CD14-positive monocyte (primary cell): Measurements from ENCODE around the gene STK4. TPM values are rescaled to one million over a fixed set of nuclear protein-coding genes. Genes with fewer than 3 reads are reported as not detected.

ENCODE experiments used
- DNase-seq, 3 donors: peaks; one replicate each; pipeline ENCODE4 v3.0.0-alpha.2; 2011 to 2022
- H2AFZ ChIP-seq: 2 replicates; pipeline ENCODE4 v1.6.0; 2012; ENCODE audit warnings: mild to moderate bottlenecking, low read depth, low read length, inconsistent platforms; ENCODE audit not compliant: insufficient read depth, poor library complexity, severe bottlenecking
- H3K27ac ChIP-seq, 2 donors: 1 replicate in 1 of 2; 2 replicates in 1 of 2; pipeline ENCODE4 v1.5.1; 2012 to 2013; ENCODE audit warnings: low read length in 2 of 2, control low read depth in 1 of 2, inconsistent platforms in 1 of 2, low read depth in 1 of 2, mild to moderate bottlenecking in 1 of 2
- H3K27me3 ChIP-seq, 2 donors: one replicate each; pipeline versions ENCODE4 v1.6.0 to v1.6.1; 2011 to 2013; ENCODE audit warnings: low read length in 2 of 2; ENCODE audit not compliant: control insufficient read depth in 2 of 2, insufficient read depth in 2 of 2
- H3K36me3 ChIP-seq, 2 donors: replicated peaks in 1 of 2; 1 replicate in 1 of 2; 2 replicates in 1 of 2; pipeline versions ENCODE4 v1.5.1 to v1.6.1; 2012 to 2013; ENCODE audit warnings: low read length in 2 of 2, control low read depth in 1 of 2, inconsistent platforms in 1 of 2, mild to moderate bottlenecking in 1 of 2; ENCODE audit not compliant: insufficient read depth in 2 of 2, control insufficient read depth in 1 of 2
- H3K4me1 ChIP-seq, 2 donors: 1 replicate in 1 of 2; 2 replicates in 1 of 2; pipeline versions ENCODE4 v1.5.1 to v1.6.1; 2012 to 2013; ENCODE audit warnings: low read length in 2 of 2, control low read depth in 1 of 2, inconsistent platforms in 1 of 2, mild to moderate bottlenecking in 1 of 2, moderate library complexity in 1 of 2; ENCODE audit not compliant: insufficient read depth in 2 of 2, control insufficient read depth in 1 of 2
- H3K4me2 ChIP-seq: replicated peaks from 2 replicates; pipeline ENCODE3; 2012; ENCODE audit warnings: low read length, moderate library complexity, mild to moderate bottlenecking; ENCODE audit not compliant: poor library complexity, severe bottlenecking; ENCODE audit errors: extremely low read depth
- H3K4me3 ChIP-seq, 3 experiments: fragments of 200-600 bp in 1 of 3; sonication (generic) in 1 of 3; replicated peaks in 1 of 3; 1 replicate in 2 of 3; 2 replicates in 1 of 3; pipeline ENCODE4 v1.5.1; 2011 to 2013; ENCODE audit warnings: low read length in 3 of 3, mild to moderate bottlenecking in 3 of 3, control low read depth in 2 of 3, low read depth in 2 of 3, inconsistent platforms in 1 of 3, moderate library complexity in 1 of 3
- H3K79me2 ChIP-seq: 2 replicates; pipeline ENCODE4 v1.6.0; 2012; ENCODE audit warnings: mild to moderate bottlenecking, control low read depth, inconsistent platforms, low read length, moderate library complexity; ENCODE audit not compliant: insufficient read depth
- H3K9ac ChIP-seq: 2 replicates; pipeline ENCODE4 v1.6.0; 2017; ENCODE audit warnings: low read length, mild to moderate bottlenecking; ENCODE audit not compliant: insufficient read depth, poor library complexity, severe bottlenecking
- H3K9me3 ChIP-seq, 2 donors: replicated peaks in 1 of 2; 1 replicate in 1 of 2; 2 replicates in 1 of 2; pipeline versions ENCODE4 v1.5.1 to v1.6.1; 2012 to 2013; ENCODE audit warnings: low read length in 2 of 2, control low read depth in 1 of 2; ENCODE audit not compliant: control insufficient read depth in 1 of 2, insufficient read depth in 1 of 2
- H4K20me1 ChIP-seq: 2 replicates; pipeline ENCODE4 v1.6.0; 2012; ENCODE audit warnings: mild to moderate bottlenecking, low read length, control low read depth, moderate library complexity; ENCODE audit not compliant: insufficient read depth
- H3K27ac Mint-ChIP-seq, 7 donors: one replicate each; pipeline ENCODE4 v1.8.0; 2020; ENCODE audit warnings: mild to moderate bottlenecking in 7 of 7, mixed read lengths in 7 of 7, moderate library complexity in 6 of 7, inconsistent platforms in 2 of 7
- H3K27me3 Mint-ChIP-seq, 3 donors: one replicate each; pipeline ENCODE4 v1.8.0; 2021 to 2022; ENCODE audit warnings: low read depth in 3 of 3, mild to moderate bottlenecking in 3 of 3, mixed read lengths in 3 of 3, moderate library complexity in 3 of 3, inconsistent platforms in 1 of 3
- H3K36me3 Mint-ChIP-seq, 2 donors: one replicate each; pipeline ENCODE4 v1.8.0; 2020; ENCODE audit warnings: mixed read lengths in 2 of 2, inconsistent platforms in 1 of 2, mild to moderate bottlenecking in 1 of 2
- H3K4me1 Mint-ChIP-seq: one replicate; pipeline ENCODE4 v1.8.0; 2020; ENCODE audit warnings: mild to moderate bottlenecking, mixed read lengths
- H3K4me3 Mint-ChIP-seq, 2 donors: one replicate each; pipeline ENCODE4 v1.8.0; 2020; ENCODE audit warnings: mild to moderate bottlenecking in 2 of 2, mixed read lengths in 2 of 2, moderate library complexity in 1 of 2
- H3K9me3 Mint-ChIP-seq, 7 donors: one replicate each; pipeline ENCODE4 v1.8.0; 2020 to 2022; ENCODE audit warnings: mixed read lengths in 7 of 7, mild to moderate bottlenecking in 6 of 7, moderate library complexity in 6 of 7, inconsistent platforms in 2 of 7
- CTCF ChIP-seq: fragments of 200-600 bp; IDR thresholded peaks from one replicate; pipeline ENCODE4 v1.8.0; 2022; ENCODE audit warnings: antibody characterized with exemption, mild to moderate bottlenecking
- WGBS: methylation state at CpG from one replicate; pipeline ENCODE4 v1.1.5; 2013; ENCODE audit warnings: missing lambda C conversion rate; ENCODE audit not compliant: insufficient coverage; 5-methylcytosine and 5-hydroxymethylcytosine counted together
- intact Hi-C, 2 donors: fragments of 100-400 bp; cut with micrococcal nuclease; formaldehyde crosslinking; loops; one replicate each; pipeline versions ENCODE4 v1.15.0 to v1.15.1; 2023
- polyA plus RNA-seq, 3 donors: library from polyadenylated mRNA; depleted of rRNA in 1 of 3; unstranded in 2 of 3; stranded (reverse) in 1 of 3; fragments of 300-500 nt in 2 of 3; fragments of >200 nt in 1 of 3; fragmentation: Illumina TruSeq in 2 of 3; gene quantifications; 1 replicate in 2 of 3; 2 replicates in 1 of 3; pipeline ENCODE4 v1.2.3, GENCODE V29; 2012 to 2021

The STK4 gene
- polyA plus RNA-seq, 3 donors: 53.0 to 123 (median 69.9) TPM

GRCh38 chr20:45111799-45112471, 145.6 kb downstream of the STK4 start:
- H3K9me3 Mint-ChIP-seq: no peaks in the 10 kb centered on the region
- H3K27ac Mint-ChIP-seq: no peak overlapping the region
- Histone ChIP-seq H2AFZ (no peak overlapping the region), H3K36me3 (no peaks in the 10 kb centered on the region), H3K9me3 (no peaks in the 10 kb centered on the region), H3K4me3 (no peak overlapping the region), H3K4me2 (no peak overlapping the region), H3K27ac (no peak overlapping the region), H3K79me2 (no peaks in the 10 kb centered on the region), H4K20me1 (no peaks in the 10 kb centered on the region), H3K9ac (no peak overlapping the region), H3K27me3 (no peaks in the 10 kb centered on the region), H3K4me1 (no peaks in the 10 kb centered on the region)
- intact Hi-C loops: no loop called here
- no peaks in the 10 kb centered on the region for H3K36me3 Mint-ChIP-seq
- no peak for DNase-seq
- H3K4me3 Mint-ChIP-seq: peak overlapping the region in 1 of 2 donors; percentile 48
- H3K27me3 Mint-ChIP-seq: peaks cover 12 to 15% (median 15%) of the 10 kb centered on the region in 3 donors
- H3K4me1 Mint-ChIP-seq: no peaks in the 10 kb centered on the region
- WGBS: 47% methylated on average over 12 of the region's 17 CpGs
- TF ChIP-seq CTCF: peak; percentile 58

GRCh38 chr20:45112754-45113153, 146.4 kb downstream of the STK4 start:
- no peaks in the 10 kb centered on the region for H3K4me1 Mint-ChIP-seq
- Histone ChIP-seq H3K27ac (no peak overlapping the region), H3K79me2 (no peaks in the 10 kb centered on the region), H2AFZ (no peak overlapping the region), H3K27me3 (no peaks in the 10 kb centered on the region), H4K20me1 (no peaks in the 10 kb centered on the region), H3K9ac (no peak overlapping the region), H3K9me3 (no peaks in the 10 kb centered on the region), H3K4me3 (no peak overlapping the region), H3K4me2 (no peak overlapping the region), H3K4me1 (no peaks in the 10 kb centered on the region), H3K36me3 (no peaks in the 10 kb centered on the region)
- no peak overlapping the region for H3K4me3 Mint-ChIP-seq
- no peak for TF ChIP-seq CTCF
- H3K36me3 Mint-ChIP-seq: no peaks in the 10 kb centered on the region
- peaks cover 11 to 16% (median 13%) of the 10 kb centered on the region in 3 donors for H3K27me3 Mint-ChIP-seq
- H3K9me3 Mint-ChIP-seq: no peaks in the 10 kb centered on the region
- no peak for DNase-seq
- H3K27ac Mint-ChIP-seq: no peak overlapping the region
- intact Hi-C loops: no loop called here
